HG03520 (cell line): ENCODE data around the gene CFAP77.
"Not testable (repeated sequence)": the region's sequence is repeated elsewhere in the genome, so short reads cannot be mapped to it uniquely, and the experiment has no call there.

ENCODE experiments used
- ATAC-seq: cut with Tn5 transposase; IDR thresholded peaks from one replicate; pipeline ENCODE4 v1.9.1; 2021; ENCODE audit warnings: mild to moderate bottlenecking, moderate library complexity; ENCODE audit not compliant: unreplicated experiment

The CFAP77 gene

GRCh38 chr9:132409828-132410528 lies at the start of gene CFAP77:
TSS of gene CFAP77 (plus strand) at chr9:132410211. CDS start at chr9:132410272, 61 bp downstream.
- no peak for ATAC-seq

- no peak for ATAC-seq
Observed at GRCh38 chr9:132364068-132364467, 45.9 kb upstream of the CFAP77 start.

GRCh38 chr9:132365986-132366385 lies 44.0 kb upstream of the CFAP77 start:
- ATAC-seq, result no peak

- ATAC-seq, result no peak
Observed at GRCh38 chr9:132366481-132366880, 43.5 kb upstream of the CFAP77 start.

- no peak for ATAC-seq
Observed at GRCh38 chr9:132367613-132368313, 42.2 kb upstream of the CFAP77 start.

- no peak for ATAC-seq
Observed at GRCh38 chr9:132369421-132369820, 40.6 kb upstream of the CFAP77 start.

- no peak for ATAC-seq
Observed at GRCh38 chr9:132370592-132370991, 39.4 kb upstream of the CFAP77 start.

GRCh38 chr9:132372177-132373095 lies 37.6 kb upstream of the CFAP77 start:
- ATAC-seq, result no peak

DNA sequence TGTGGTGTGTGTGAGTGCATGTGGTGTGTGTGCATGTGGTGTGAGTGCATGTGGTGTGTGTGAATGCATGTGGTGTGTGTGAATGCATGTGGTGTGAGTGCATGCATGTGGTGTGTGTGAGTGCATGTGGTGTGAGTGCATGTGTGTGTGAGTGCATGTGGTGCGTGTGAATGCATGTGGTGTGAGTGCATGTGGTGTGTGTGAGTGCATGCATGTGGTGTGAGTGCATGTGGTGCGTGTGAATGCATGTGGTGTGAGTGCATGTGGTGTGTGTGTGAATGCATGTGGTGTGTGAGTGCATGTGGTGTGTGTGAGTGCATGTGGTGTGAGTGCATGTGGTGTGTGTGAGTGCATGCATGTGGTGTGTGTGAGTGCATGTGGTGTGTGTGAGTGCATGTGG lies 32.2 kb upstream of the CFAP77 start:
- ATAC-seq, result not testable (repeated sequence)

DNA sequence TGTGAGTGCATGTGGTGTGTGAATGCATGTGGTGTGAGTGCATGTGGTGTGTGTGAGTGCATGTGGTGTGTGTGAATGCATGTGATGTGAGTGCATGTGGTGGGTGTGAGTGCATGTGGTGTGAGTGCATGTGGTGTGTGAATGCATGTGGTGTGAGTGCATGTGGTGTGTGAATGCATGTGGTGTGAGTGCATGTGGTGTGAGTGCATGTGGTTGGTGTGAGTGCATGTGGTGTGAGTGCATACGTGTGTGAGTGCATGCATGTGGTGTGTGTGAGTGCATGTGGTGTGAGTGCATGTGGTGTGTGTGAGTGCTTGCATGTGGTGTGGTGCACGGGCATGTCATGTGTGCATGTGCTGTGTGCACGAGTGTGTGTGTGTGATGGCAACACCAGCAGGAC lies 31.6 kb upstream of the CFAP77 start:
- ATAC-seq, result not testable (repeated sequence)

- ATAC-seq, result peak; percentile 55
Observed at GRCh38 chr9:132381966-132382541, 28.0 kb upstream of the CFAP77 start.

- ATAC-seq, result no peak
Observed at GRCh38 chr9:132383462-132383883, 26.5 kb upstream of the CFAP77 start.

- ATAC-seq, result peak; percentile 47
Observed at GRCh38 chr9:132384376-132384775, 25.6 kb upstream of the CFAP77 start.

DNA sequence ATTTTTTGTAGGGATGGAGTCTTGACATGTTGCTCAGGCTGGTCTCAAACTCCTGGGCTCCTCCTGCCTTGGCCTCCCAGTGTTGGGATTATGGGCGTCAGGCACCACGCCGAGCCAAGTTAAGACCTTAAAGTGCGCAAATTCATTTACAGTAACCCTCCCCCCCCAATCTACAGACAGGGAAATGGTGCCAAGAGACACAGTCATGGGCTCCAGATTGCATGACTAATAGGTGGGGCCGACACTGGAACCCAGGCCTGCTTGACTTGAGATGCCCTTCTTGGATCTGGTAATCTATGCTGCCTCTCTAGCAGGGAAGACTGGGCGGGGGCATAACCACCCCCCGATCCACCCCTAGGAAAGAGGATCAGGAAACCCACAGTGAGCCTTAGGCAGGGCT lies 22.9 kb upstream of the CFAP77 start:
- no peak for ATAC-seq

DNA sequence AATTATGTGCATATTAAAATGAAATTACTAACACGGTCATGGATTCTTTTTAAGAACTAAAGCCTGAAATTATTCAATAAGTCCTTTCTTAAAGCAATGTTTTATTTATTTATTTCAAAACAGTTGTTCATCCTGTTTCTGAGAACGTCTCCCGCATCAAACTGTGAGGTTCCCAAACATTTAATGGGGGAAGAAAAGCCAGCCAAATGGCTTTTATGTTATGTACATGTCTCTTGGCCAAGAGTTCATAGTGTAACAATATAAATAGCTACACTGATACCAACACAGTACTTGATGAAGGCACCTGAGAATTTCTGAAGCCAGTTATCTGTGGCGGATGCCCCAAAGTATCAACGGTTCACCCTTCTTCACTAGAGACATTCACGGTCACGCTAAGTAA lies 19.0 kb upstream of the CFAP77 start:
- ATAC-seq, result no peak

GRCh38 chr9:132391449-132391848 lies 18.6 kb upstream of the CFAP77 start:
- ATAC-seq, result no peak

DNA sequence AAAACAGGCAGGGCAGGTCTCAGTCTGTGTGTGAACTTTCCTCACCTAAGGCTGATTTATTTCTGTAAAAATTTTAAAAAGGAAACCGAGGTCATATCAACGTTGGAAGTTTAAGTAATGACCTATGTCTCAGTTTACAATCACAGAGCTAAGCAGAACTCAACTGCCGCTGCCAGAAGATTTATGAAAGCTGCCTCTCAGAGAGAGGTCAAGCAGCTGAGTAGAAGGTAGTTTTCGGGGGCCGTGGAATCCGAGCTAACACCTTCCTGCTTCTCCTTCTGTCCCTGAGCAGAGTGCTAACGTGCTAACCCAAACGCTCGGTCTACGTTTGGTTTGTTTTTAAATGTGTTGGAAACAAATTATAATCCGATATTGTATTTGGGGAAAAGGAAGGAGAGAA lies 14.5 kb upstream of the CFAP77 start:
- ATAC-seq, result no peak

GRCh38 chr9:132401824-132402223 lies 8.2 kb upstream of the CFAP77 start:
- no peak for ATAC-seq

DNA sequence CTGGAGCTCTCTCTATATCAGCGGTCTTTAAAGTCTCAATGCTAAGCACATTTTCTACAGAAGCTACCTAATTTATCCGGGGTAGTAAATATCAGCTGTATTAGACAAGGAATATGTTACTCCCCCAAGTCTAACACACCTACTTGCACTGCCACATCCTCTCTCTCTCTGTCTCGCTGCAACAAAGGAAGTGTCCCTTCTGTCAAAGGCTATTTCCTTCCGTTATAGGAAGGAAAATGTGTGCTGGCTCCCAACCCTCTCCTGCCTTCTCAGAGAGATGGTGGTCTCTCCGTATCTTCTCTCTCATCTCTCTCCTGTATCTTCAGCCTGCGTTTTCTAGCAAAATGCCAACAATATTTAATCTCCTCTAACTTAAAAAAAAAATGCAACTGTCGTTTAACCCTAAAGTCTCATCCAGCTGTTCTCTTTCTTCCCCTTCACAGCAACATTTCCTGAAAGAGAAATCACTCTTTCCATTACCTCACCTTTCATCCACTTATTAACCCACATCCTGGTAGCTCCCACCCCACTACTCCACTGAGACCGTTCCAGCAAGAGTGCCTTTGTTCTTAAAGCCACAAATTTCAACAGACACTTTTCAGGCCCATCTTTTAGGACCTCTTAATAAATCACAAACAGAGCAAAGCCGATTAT lies 5.7 kb upstream of the CFAP77 start:
- no peak for ATAC-seq

- ATAC-seq, result peak; percentile 79
Observed at GRCh38 chr9:132406554-132407122, 3.4 kb upstream of the CFAP77 start, which contains the start of gene TTF1. TSS of gene TTF1 (minus strand) at chr9:132406840. CDS start at chr9:132402821, 4,019 bp downstream.
